Measurements from ENCODE around the gene ZNF574.

The ZNF574 gene

GRCh38 chr19:42115705-42116104 lies 39.7 kb downstream of the ZNF574 start:
- Histone ChIP-seq H3K79me2 (ENCODE audit: low read length) (peaks cover 95% of the 10 kb centered on the region), H2AFZ (ENCODE audit: low read depth, low read length) (no peak overlapping the region), H3K27me3 (ENCODE audit: low read depth, low read length) (no peaks in the 10 kb centered on the region), H3K36me3 (replicated peaks; ENCODE audit: low read depth, low read length) (peaks cover 82% of the 10 kb centered on the region), H3K9me3 (ENCODE audit: insufficient read depth, low read length) (no peaks in the 10 kb centered on the region), H3K27ac (ENCODE audit: low read length) (peak overlapping the region; percentile 89), H3K4me2 (ENCODE audit: low read length) (peak overlapping the region; percentile 68), H3K4me1 (ENCODE audit: low read length) (peaks cover 93% of the 10 kb centered on the region), H3K4me3 (ENCODE audit: low read length) (peak overlapping the region; percentile 4; the same call in 1 of the 2 replicates), H3K9ac (ENCODE audit: low read length) (peak overlapping the region; percentile 11; the same call in 1 of the 2 replicates), H4K20me1 (ENCODE audit: insufficient read depth, low read length) (peaks cover 6% of the 10 kb centered on the region; the same call in 1 of the 2 replicates)
- TF ChIP-seq, protein P1, sequence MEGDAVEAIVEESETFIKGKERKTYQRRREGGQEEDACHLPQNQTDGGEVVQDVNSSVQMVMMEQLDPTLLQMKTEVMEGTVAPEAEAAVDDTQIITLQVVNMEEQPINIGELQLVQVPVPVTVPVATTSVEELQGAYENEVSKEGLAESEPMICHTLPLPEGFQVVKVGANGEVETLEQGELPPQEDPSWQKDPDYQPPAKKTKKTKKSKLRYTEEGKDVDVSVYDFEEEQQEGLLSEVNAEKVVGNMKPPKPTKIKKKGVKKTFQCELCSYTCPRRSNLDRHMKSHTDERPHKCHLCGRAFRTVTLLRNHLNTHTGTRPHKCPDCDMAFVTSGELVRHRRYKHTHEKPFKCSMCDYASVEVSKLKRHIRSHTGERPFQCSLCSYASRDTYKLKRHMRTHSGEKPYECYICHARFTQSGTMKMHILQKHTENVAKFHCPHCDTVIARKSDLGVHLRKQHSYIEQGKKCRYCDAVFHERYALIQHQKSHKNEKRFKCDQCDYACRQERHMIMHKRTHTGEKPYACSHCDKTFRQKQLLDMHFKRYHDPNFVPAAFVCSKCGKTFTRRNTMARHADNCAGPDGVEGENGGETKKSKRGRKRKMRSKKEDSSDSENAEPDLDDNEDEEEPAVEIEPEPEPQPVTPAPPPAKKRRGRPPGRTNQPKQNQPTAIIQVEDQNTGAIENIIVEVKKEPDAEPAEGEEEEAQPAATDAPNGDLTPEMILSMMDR (IDR thresholded peaks at IDR 0.05; ENCODE audit: low read depth, low read length): no peak
- TF ChIP-seq EZH2phosphoT487 (IDR thresholded peaks at IDR 0.05; ENCODE audit: low read depth): no peak

GRCh38 chr19:42116308-42117075 lies 40.5 kb downstream of the ZNF574 start:
- peak overlapping the region; percentile 89 for H3K27ac ChIP-seq (ENCODE audit: low read length)
- 0 out of 2 replicates have a peak overlapping the region, but pooled peaks have one; percentile 2 for H3K4me3 ChIP-seq (ENCODE audit: low read length)
- no peaks in the 10 kb centered on the region for H3K27me3 ChIP-seq (ENCODE audit: low read depth, low read length)
- peaks cover 93% of the 10 kb centered on the region for H3K4me1 ChIP-seq (ENCODE audit: low read length)
- TF ChIP-seq, protein P1 (IDR thresholded peaks at IDR 0.05; ENCODE audit: low read depth, low read length): peak; percentile 52
- no peak for TF ChIP-seq EZH2phosphoT487 (IDR thresholded peaks at IDR 0.05; ENCODE audit: low read depth)
- peaks cover 82% of the 10 kb centered on the region for H3K36me3 ChIP-seq (replicated peaks; ENCODE audit: low read depth, low read length)
- peak overlapping the region; percentile 68 for H3K4me2 ChIP-seq (ENCODE audit: low read length)
- no peak overlapping the region for H2AFZ ChIP-seq (ENCODE audit: low read depth, low read length)
- peaks cover 96% of the 10 kb centered on the region for H3K79me2 ChIP-seq (ENCODE audit: low read length)
- H3K9ac ChIP-seq (ENCODE audit: low read length): peak overlapping the region; percentile 11; the same call in 1 of the 2 replicates
- H4K20me1 ChIP-seq (ENCODE audit: insufficient read depth, low read length): peaks cover 6% of the 10 kb centered on the region; the same call in 1 of the 2 replicates
- no peaks in the 10 kb centered on the region for H3K9me3 ChIP-seq (ENCODE audit: insufficient read depth, low read length)

DNA sequence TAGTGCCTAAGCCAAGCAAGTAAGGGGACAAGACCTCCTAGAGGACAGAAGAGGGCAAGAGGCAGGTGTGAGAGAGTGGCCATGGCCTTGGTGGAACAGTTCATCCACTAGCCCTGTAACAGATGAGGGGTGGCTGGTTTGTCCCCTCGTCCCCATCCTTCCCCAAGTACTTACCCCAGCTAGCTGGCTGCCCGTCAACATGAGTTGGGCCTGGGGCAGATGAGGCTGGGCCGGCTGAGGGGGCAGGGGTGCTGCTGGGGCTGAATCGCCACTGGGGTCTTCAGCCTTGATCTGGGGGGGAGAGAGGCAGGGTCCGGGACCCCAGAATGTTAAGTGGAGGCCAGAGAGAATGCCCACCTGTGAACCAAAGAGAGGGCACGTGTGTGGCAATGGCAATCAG lies 41.1 kb downstream of the ZNF574 start:
- no peak overlapping the region for H3K9ac ChIP-seq (ENCODE audit: low read length)
- H3K79me2 ChIP-seq (ENCODE audit: low read length): peaks cover 94% of the 10 kb centered on the region
- H3K27me3 ChIP-seq (ENCODE audit: low read depth, low read length): no peaks in the 10 kb centered on the region
- no peak overlapping the region for H3K4me2 ChIP-seq (ENCODE audit: low read length)
- H3K27ac ChIP-seq (ENCODE audit: low read length): peak overlapping the region; percentile 89
- peaks cover 79% of the 10 kb centered on the region for H3K36me3 ChIP-seq (replicated peaks; ENCODE audit: low read depth, low read length)
- no peak overlapping the region for H3K4me3 ChIP-seq (ENCODE audit: low read length)
- no peaks in the 10 kb centered on the region for H3K9me3 ChIP-seq (ENCODE audit: insufficient read depth, low read length)
- TF ChIP-seq, protein P1 (IDR thresholded peaks at IDR 0.05; ENCODE audit: low read depth, low read length): no peak
- TF ChIP-seq EZH2phosphoT487 (IDR thresholded peaks at IDR 0.05; ENCODE audit: low read depth): no peak
- H2AFZ ChIP-seq (ENCODE audit: low read depth, low read length): no peak overlapping the region
- peaks cover 3% of the 10 kb centered on the region; the same call in 1 of the 2 replicates for H4K20me1 ChIP-seq (ENCODE audit: insufficient read depth, low read length)
- peaks cover 92% of the 10 kb centered on the region for H3K4me1 ChIP-seq (ENCODE audit: low read length)

GRCh38 chr19:42120276-42120980 lies 44.5 kb downstream of the ZNF574 start:
- Histone ChIP-seq H3K9ac (ENCODE audit: low read length) (peak overlapping the region; percentile 94), H3K27me3 (ENCODE audit: low read depth, low read length) (no peaks in the 10 kb centered on the region), H4K20me1 (ENCODE audit: insufficient read depth, low read length) (peaks cover under 1% of the 10 kb centered on the region; the same call in 1 of the 2 replicates), H3K4me3 (ENCODE audit: low read length) (peak overlapping the region; percentile 79), H3K36me3 (replicated peaks; ENCODE audit: low read depth, low read length) (peaks cover 82% of the 10 kb centered on the region), H2AFZ (ENCODE audit: low read depth, low read length) (no peak overlapping the region), H3K27ac (ENCODE audit: low read length) (peak overlapping the region; percentile 96), H3K79me2 (ENCODE audit: low read length) (peaks cover 97% of the 10 kb centered on the region), H3K9me3 (ENCODE audit: insufficient read depth, low read length) (peaks cover 8% of the 10 kb centered on the region; the same call in 1 of the 2 replicates), H3K4me2 (ENCODE audit: low read length) (peak overlapping the region; percentile 91), H3K4me1 (ENCODE audit: low read length) (peaks cover 87% of the 10 kb centered on the region)
- no peak for TF ChIP-seq EZH2phosphoT487 (IDR thresholded peaks at IDR 0.05; ENCODE audit: low read depth)
- TF ChIP-seq, protein P1 (IDR thresholded peaks at IDR 0.05; ENCODE audit: low read depth, low read length): no peak
